Lung microvascular endothelial cell (primary cell): ENCODE data around the gene RAB2B. TPM values are rescaled to one million over a fixed set of nuclear protein-coding genes. Genes with fewer than 3 reads are reported as not detected.

ENCODE experiments used
- total RNA-seq: library from RNA; depleted of rRNA; stranded (reverse); fragments of >200 nt; gene quantifications from 2 replicates; pipeline ENCODE4 v1.2.1, GENCODE V29; 2014

RAB2B gene
- total RNA-seq, 1 donor from 2014 or later = 31.7 TPM

Other genes starting within 250 kb of the RAB2B start
- 570 and 584 TPM in 2 replicates for gene HNRNPC, start 207.5 kb downstream of the RAB2B start, total RNA-seq
- gene RPGRIP1, start 196.9 kb downstream of the RAB2B start, total RNA-seq = 0.20 and 0.22 TPM in 2 replicates
- gene SUPT16H, start 92.9 kb downstream of the RAB2B start, total RNA-seq = 50.4 and 51.4 TPM in 2 replicates
- 40.1 and 46.8 TPM in 2 replicates for gene CHD8, start 20.8 kb downstream of the RAB2B start, total RNA-seq
- 15.9 and 19.2 TPM in 2 replicates for gene TOX4, start 236 bp upstream of the RAB2B start, total RNA-seq
- gene METTL3, start 34.4 kb upstream of the RAB2B start, total RNA-seq = 34.4 and 66.9 TPM in 2 replicates
- 0.44 and 0.60 TPM in 2 replicates for gene SALL2, start 49.4 kb upstream of the RAB2B start, total RNA-seq
- gene OR10G3, start 103.1 kb upstream of the RAB2B start, total RNA-seq = not detected in 2 replicates
- not detected in 2 replicates for gene OR10G2, start 158.0 kb upstream of the RAB2B start, total RNA-seq
- gene OR4E2, start 176.9 kb upstream of the RAB2B start, total RNA-seq = not detected in 2 replicates
- gene OR4E1, start 196.9 kb upstream of the RAB2B start, total RNA-seq = not detected in 2 replicates